Keratinocyte (primary cell): ENCODE data around the gene ANKZF1.
"Not testable (repeated sequence)": the region's sequence is repeated elsewhere in the genome, so short reads cannot be mapped to it uniquely, and the experiment has no call there.

Experiments used
- EZH2 ChIP-seq: IDR thresholded peaks from one replicate; pipeline ENCODE4 v1.6.1; 2012; ENCODE audit warnings: inconsistent platforms, mild to moderate bottlenecking, low read length, moderate library complexity
- TF ChIP-seq, protein P1 (sequence below), 3 experiments: IDR thresholded peaks in 1 of 3; conservative IDR thresholded peaks in 1 of 3; optimal IDR thresholded peaks in 1 of 3; 2 replicates in 2 of 3; 3 replicates in 1 of 3; pipeline versions ENCODE3 to v1.5.1; 2011; ENCODE audit warnings: low read length in 3 of 3, mild to moderate bottlenecking in 3 of 3, moderate library complexity in 2 of 3, control low read depth in 1 of 3, inconsistent platforms in 1 of 3; ENCODE audit not compliant: insufficient read depth in 2 of 3; ENCODE audit errors: extremely low read depth in 1 of 3

DNA sequence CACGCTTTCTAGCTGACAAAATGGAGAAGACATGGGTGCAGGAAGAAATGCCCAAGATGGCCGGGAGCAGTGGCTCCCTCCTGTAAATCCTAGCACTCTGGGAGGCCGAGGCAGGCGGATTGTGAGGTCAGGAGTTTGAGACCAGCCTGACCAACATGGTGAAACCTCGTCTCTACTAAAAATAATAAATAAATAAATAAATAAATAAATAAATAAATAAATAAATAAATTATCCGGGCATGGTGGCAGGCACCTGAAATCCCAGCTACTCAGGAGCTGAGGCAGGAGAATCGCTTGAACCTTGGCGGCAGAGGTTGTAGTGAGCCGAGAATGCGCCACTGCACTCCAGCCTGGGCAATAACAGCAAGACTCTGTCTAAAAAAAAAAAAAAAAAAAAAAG, 29.3 kb downstream of the ANKZF1 start:
- TF ChIP-seq, protein P1, sequence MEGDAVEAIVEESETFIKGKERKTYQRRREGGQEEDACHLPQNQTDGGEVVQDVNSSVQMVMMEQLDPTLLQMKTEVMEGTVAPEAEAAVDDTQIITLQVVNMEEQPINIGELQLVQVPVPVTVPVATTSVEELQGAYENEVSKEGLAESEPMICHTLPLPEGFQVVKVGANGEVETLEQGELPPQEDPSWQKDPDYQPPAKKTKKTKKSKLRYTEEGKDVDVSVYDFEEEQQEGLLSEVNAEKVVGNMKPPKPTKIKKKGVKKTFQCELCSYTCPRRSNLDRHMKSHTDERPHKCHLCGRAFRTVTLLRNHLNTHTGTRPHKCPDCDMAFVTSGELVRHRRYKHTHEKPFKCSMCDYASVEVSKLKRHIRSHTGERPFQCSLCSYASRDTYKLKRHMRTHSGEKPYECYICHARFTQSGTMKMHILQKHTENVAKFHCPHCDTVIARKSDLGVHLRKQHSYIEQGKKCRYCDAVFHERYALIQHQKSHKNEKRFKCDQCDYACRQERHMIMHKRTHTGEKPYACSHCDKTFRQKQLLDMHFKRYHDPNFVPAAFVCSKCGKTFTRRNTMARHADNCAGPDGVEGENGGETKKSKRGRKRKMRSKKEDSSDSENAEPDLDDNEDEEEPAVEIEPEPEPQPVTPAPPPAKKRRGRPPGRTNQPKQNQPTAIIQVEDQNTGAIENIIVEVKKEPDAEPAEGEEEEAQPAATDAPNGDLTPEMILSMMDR (optimal IDR thresholded peaks at IDR 0.05 in 1 of 3, IDR thresholded peaks at IDR 0.05 in 1 of 3, conservative IDR thresholded peaks at IDR 0.05 in 1 of 3; ENCODE audit: extremely low read depth in 1 of 3, insufficient read depth in 2 of 3, low read length in 3 of 3), result not testable (repeated sequence)
- TF ChIP-seq EZH2, result not testable (repeated sequence)
